B cell (primary cell): Measurements from ENCODE around the gene DBNDD2.

Experiments used
- CTCF ChIP-seq: fragments of 200-600 bp; IDR thresholded peaks from one replicate; pipeline ENCODE4 v1.8.0; 2022; ENCODE audit warnings: antibody characterized with exemption, mild to moderate bottlenecking
- EZH2 ChIP-seq: IDR thresholded peaks from 2 replicates; pipeline ENCODE4 v1.6.1; 2012; ENCODE audit warnings: borderline replicate concordance, low read depth, mild to moderate bottlenecking, moderate library complexity, low read length; ENCODE audit not compliant: insufficient read depth, poor library complexity, severe bottlenecking

- TF ChIP-seq CTCF (no peak), EZH2 (no peak)
Observed at GRCh38 chr20:45413479-45413878, 5.4 kb downstream of the DBNDD2 start.
